ENCODE results near the gene MYBPHL. TPM values are rescaled to one million over a fixed set of nuclear protein-coding genes. Genes with fewer than 3 reads are reported as not detected.

MYBPHL gene
- total and polyA plus RNA-seq, 2 of the 13 experiments (the other 11 are each of a cell fraction or from before 2014, with no cell fraction given) = 3.7 to 3.8 TPM

GRCh38 chr1:109277434-109278204 lies 29.2 kb downstream of the MYBPHL start (continued):
- TF ChIP-seq FOXP4 (CRISPR knock-in tag; IDR thresholded peaks at IDR 0.05) (peak; percentile 73), ZNF142 (CRISPR knock-in tag; IDR thresholded peaks at IDR 0.05) (peak; percentile 59; the same call in 1 of the 2 replicates), FOXA3 (CRISPR knock-in tag; IDR thresholded peaks at IDR 0.05) (peak; percentile 63), THRA (CRISPR knock-in tag; IDR thresholded peaks at IDR 0.05; ENCODE audit: borderline replicate concordance) (peak; percentile 66; the same call in 1 of the 2 replicates), ZNF607 (CRISPR knock-in tag; IDR thresholded peaks at IDR 0.05; ENCODE audit: borderline replicate concordance) (0 out of 2 replicates have a peak, but pooled peaks have one; percentile 67), CEBPG (CRISPR knock-in tag; IDR thresholded peaks at IDR 0.05) (peak; percentile 48), ZBTB33 (CRISPR knock-in tag; IDR thresholded peaks at IDR 0.05) (peak; percentile 67; the same call in 1 of the 2 replicates), RAD51 (IDR thresholded peaks at IDR 0.05; ENCODE audit: borderline replicate concordance) (no peak), BORCS8-MEF2B (CRISPR knock-in tag; IDR thresholded peaks at IDR 0.05) (peak; percentile 61; the same call in 1 of the 2 replicates), NRL (CRISPR knock-in tag; IDR thresholded peaks at IDR 0.05; ENCODE audit: borderline replicate concordance) (0 out of 2 replicates have a peak, but pooled peaks have one; percentile 80), HNRNPL (IDR thresholded peaks at IDR 0.05; ENCODE audit: low read depth, low read length) (0 out of 2 replicates have a peak, but pooled peaks have one; percentile 28), ZBTB26 (CRISPR knock-in tag; IDR thresholded peaks at IDR 0.05; ENCODE audit: borderline replicate concordance) (peak; percentile 63; the same call in 1 of the 2 replicates), MXI1 (IDR thresholded peaks at IDR 0.05; ENCODE audit: borderline replicate concordance, low read depth, low read length) (peak; percentile 40; the same call in 1 of the 3 replicates), HMG20B (CRISPR knock-in tag; conservative IDR thresholded peaks at IDR 0.05) (no peak)
